Caco-2 (cell line): ENCODE results near the gene TNNT2. TPM values are rescaled to one million over a fixed set of nuclear protein-coding genes. Genes with fewer than 3 reads are reported as not detected.

ENCODE experiments used
- BruUV-seq: library from RNA; stranded (reverse); fragments of 400-500 nt; replicated peaks from 2 replicates; lab custom pipeline; 2021; lab: Mats Ljungman, UMichigan
- CTCF ChIA-PET: fragments of 300-600 bp; sonication (Branson Sonifier 250); formaldehyde crosslinking; loops from one replicate; lab custom pipeline; 2022; ENCODE audit warnings: antibody characterized with exemption; lab: Charles Lee
- POLR2A ChIA-PET: fragments of 300-600 bp; sonication (Branson Sonifier 250); formaldehyde crosslinking; loops from one replicate; lab custom pipeline; 2022; ENCODE audit warnings: antibody characterized with exemption; lab: Charles Lee
- DNase-seq, 2 experiments: peaks; one replicate each; pipeline versions ENCODE4 v3.0.0 to v3.0.0-alpha.2; 2020 to 2022
- H3K27me3 ChIP-seq: replicated peaks from 2 replicates; pipeline ENCODE4 v1.6.0; 2011; ENCODE audit warnings: low read length; ENCODE audit not compliant: control insufficient read depth, insufficient read depth
- H3K36me3 ChIP-seq: 2 replicates; pipeline ENCODE4 v1.5.1; 2011; ENCODE audit warnings: low read length; ENCODE audit not compliant: control insufficient read depth, insufficient read depth
- H3K4me1 ChIP-seq: fragments of 250-450 bp; sonication (Bioruptor Pico); 2 replicates; pipeline ENCODE4 v1.5.1; 2020; ENCODE audit warnings: mild to moderate bottlenecking
- H3K4me3 ChIP-seq: 2 replicates; pipeline ENCODE4 v1.5.1; 2011; ENCODE audit warnings: low read depth, mild to moderate bottlenecking, control low read depth, low read length
- H3K9me3 ChIP-seq: fragments of 250-450 bp; sonication (Bioruptor Pico); 2 replicates; pipeline ENCODE4 v1.5.1; 2020; ENCODE audit warnings: mild to moderate bottlenecking, moderate library complexity
- H3K27ac Mint-ChIP-seq: one replicate; pipeline ENCODE4 v1.8.0; 2022; ENCODE audit warnings: mixed read lengths; ENCODE audit not compliant: unreplicated experiment
- H3K27me3 Mint-ChIP-seq: one replicate; pipeline ENCODE4 v1.8.0; 2022; ENCODE audit warnings: mixed read lengths; ENCODE audit not compliant: insufficient read depth, unreplicated experiment
- H3K36me3 Mint-ChIP-seq: one replicate; pipeline ENCODE4 v1.8.0; 2022; ENCODE audit warnings: mild to moderate bottlenecking, mixed read lengths; ENCODE audit not compliant: insufficient read depth, unreplicated experiment
- H3K4me1 Mint-ChIP-seq: one replicate; pipeline ENCODE4 v1.8.0; 2022; ENCODE audit warnings: low read depth, mixed read lengths; ENCODE audit not compliant: unreplicated experiment
- H3K4me3 Mint-ChIP-seq: one replicate; pipeline ENCODE4 v1.8.0; 2022; ENCODE audit warnings: mild to moderate bottlenecking, moderate library complexity, mixed read lengths; ENCODE audit not compliant: unreplicated experiment
- H3K9me3 Mint-ChIP-seq: one replicate; pipeline ENCODE4 v1.8.0; 2022; ENCODE audit warnings: mixed read lengths; ENCODE audit not compliant: unreplicated experiment
- CTCF ChIP-seq, 2 experiments: fragments of 200-600 bp in 1 of 2; IDR thresholded peaks; 1 replicate in 1 of 2; 2 replicates in 1 of 2; pipeline versions ENCODE4 v1.5.1 to v1.8.0; 2011 to 2022; ENCODE audit warnings: antibody characterized with exemption in 1 of 2, control low read depth in 1 of 2, inconsistent platforms in 1 of 2, low read depth in 1 of 2, low read length in 1 of 2, mild to moderate bottlenecking in 1 of 2, moderate library complexity in 1 of 2; ENCODE audit not compliant: insufficient read depth in 1 of 2, severe bottlenecking in 1 of 2, unreplicated experiment in 1 of 2
- intact Hi-C: fragments of 100-400 bp; cut with micrococcal nuclease; formaldehyde crosslinking; loops from one replicate; pipeline ENCODE4 v1.10.0; 2022; ENCODE audit not compliant: unreplicated experiment
- total RNA-seq: library from RNA; stranded (reverse); gene quantifications from 2 replicates; pipeline ENCODE4 v1.2.3, GENCODE V29; 2022

Gene TNNT2
- total RNA-seq, 1 experiment from 2014 or later = 7.3 TPM

- Histone ChIP-seq H3K9me3 (no peaks in the 10 kb centered on the region), H3K36me3 (peaks cover 15% of the 10 kb centered on the region), H3K4me1 (no peaks in the 10 kb centered on the region), H3K27me3 (no peaks in the 10 kb centered on the region), H3K4me3 (no peak overlapping the region)
- DNase-seq = no peak
- H3K27me3 Mint-ChIP-seq = no peaks in the 10 kb centered on the region
- peaks cover 7% of the 10 kb centered on the region for H3K4me1 Mint-ChIP-seq
- H3K4me3 Mint-ChIP-seq = no peak overlapping the region
- BruUV-seq = no TSS peak
- intact Hi-C loops = no loop called here
- no peaks in the 10 kb centered on the region for H3K9me3 Mint-ChIP-seq
- H3K27ac Mint-ChIP-seq = no peak overlapping the region
- peaks cover 62% of the 10 kb centered on the region for H3K36me3 Mint-ChIP-seq
- POLR2A ChIA-PET = no interaction called here
- TF ChIP-seq CTCF (IDR thresholded peaks at IDR 0.05; ENCODE audit: insufficient read depth in 1 of 2, low read depth in 1 of 2, low read length in 1 of 2, severe bottlenecking in 1 of 2, unreplicated experiment in 1 of 2) = no peak
- CTCF ChIA-PET = no interaction called here
Observed at GRCh38 chr1:201384406-201384782, 6.9 kb upstream of the TNNT2 start.

GRCh38 chr1:201383647-201384405, 6.3 kb upstream of the TNNT2 start:
- no peak overlapping the region for H3K4me3 ChIP-seq
- ChIA-PET CTCF (no interaction called here), POLR2A (no interaction called here)
- no peak for DNase-seq
- no peaks in the 10 kb centered on the region for H3K9me3 ChIP-seq
- intact Hi-C loops = no loop called here
- no peaks in the 10 kb centered on the region for H3K4me1 ChIP-seq
- no peaks in the 10 kb centered on the region for H3K9me3 Mint-ChIP-seq
- peaks cover 12% of the 10 kb centered on the region for H3K4me1 Mint-ChIP-seq
- no peaks in the 10 kb centered on the region for H3K27me3 Mint-ChIP-seq
- no TSS peak for BruUV-seq
- no peak overlapping the region for H3K27ac Mint-ChIP-seq
- H3K4me3 Mint-ChIP-seq = no peak overlapping the region
- no peaks in the 10 kb centered on the region for H3K27me3 ChIP-seq
- TF ChIP-seq CTCF (IDR thresholded peaks at IDR 0.05; ENCODE audit: insufficient read depth in 1 of 2, low read depth in 1 of 2, low read length in 1 of 2, severe bottlenecking in 1 of 2, unreplicated experiment in 1 of 2) = no peak
- H3K36me3 Mint-ChIP-seq = peaks cover 61% of the 10 kb centered on the region
- H3K36me3 ChIP-seq = peaks cover 14% of the 10 kb centered on the region

DNA sequence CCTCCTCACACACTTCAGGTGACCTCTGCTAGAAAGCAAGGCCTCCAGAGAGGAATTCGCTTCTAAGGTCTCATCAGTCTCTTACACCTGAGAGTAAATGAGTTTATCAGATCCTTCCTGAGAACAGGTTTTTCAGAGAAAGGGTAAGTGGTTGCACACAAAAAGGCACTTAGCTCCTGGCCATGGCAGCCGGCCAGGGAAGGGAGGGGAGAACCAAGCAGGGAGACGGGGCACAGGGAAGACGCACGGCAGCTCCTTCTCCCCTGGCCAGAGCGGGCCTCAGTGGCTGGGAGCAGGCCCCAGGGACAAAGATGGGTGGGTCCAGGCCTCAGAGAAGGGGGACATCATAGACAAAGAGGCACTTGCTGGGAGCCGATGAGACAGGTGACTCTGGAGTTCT, 3.6 kb upstream of the TNNT2 start:
- no peaks in the 10 kb centered on the region for H3K27me3 ChIP-seq
- no peak for TF ChIP-seq CTCF (IDR thresholded peaks at IDR 0.05; ENCODE audit: insufficient read depth in 1 of 2, low read depth in 1 of 2, low read length in 1 of 2, severe bottlenecking in 1 of 2, unreplicated experiment in 1 of 2)
- no peak overlapping the region for H3K4me3 ChIP-seq
- peaks cover 12% of the 10 kb centered on the region for H3K36me3 ChIP-seq
- no peaks in the 10 kb centered on the region for H3K27me3 Mint-ChIP-seq
- POLR2A ChIA-PET = no interaction called here
- no peaks in the 10 kb centered on the region for H3K9me3 Mint-ChIP-seq
- peaks cover 31% of the 10 kb centered on the region for H3K4me1 Mint-ChIP-seq
- peaks cover 21% of the 10 kb centered on the region for H3K4me1 ChIP-seq
- no peak for DNase-seq
- CTCF ChIA-PET = interaction anchor here (0.6 kb wide), 1 partner anchor 155 kb away, joined by 3 read pairs; no protein-coding TSS in a partner anchor
- no peaks in the 10 kb centered on the region for H3K9me3 ChIP-seq
- BruUV-seq = no TSS peak
- no peak overlapping the region for H3K4me3 Mint-ChIP-seq
- intact Hi-C loops = no loop called here
- H3K27ac Mint-ChIP-seq = no peak overlapping the region
- peaks cover 54% of the 10 kb centered on the region for H3K36me3 Mint-ChIP-seq
